Endothelial cell of umbilical vein (primary cell): ENCODE results near the gene CPED1. TPM values are rescaled to one million over a fixed set of nuclear protein-coding genes. Genes with fewer than 3 reads are reported as not detected.
A peak's percentile ranks its signal among the peaks of the same experiment; 100 is the strongest.

ENCODE experiments used
- BruUV-seq: library from RNA; stranded (reverse); fragments of 400-500 nt; replicated peaks from 2 replicates; lab custom pipeline; 2021; lab: Mats Ljungman, UMichigan
- CTCF ChIA-PET: fragments of 300-600, 350-600 bp; sonication (Branson Sonifier 250); formaldehyde crosslinking; loops from one replicate; lab custom pipeline; 2021; ENCODE audit warnings: antibody characterized with exemption, inconsistent platforms; lab: Charles Lee
- POLR2A ChIA-PET: fragments of 300-600, 350-600 bp; sonication (Branson Sonifier 250); formaldehyde crosslinking; loops from one replicate; lab custom pipeline; 2021; ENCODE audit warnings: antibody characterized with exemption, inconsistent platforms; lab: Charles Lee
- DNase-seq: peaks from one replicate; pipeline ENCODE4 v3.0.0-alpha.2; 2011; ENCODE audit warnings: low read depth, low spot score
- FAIRE-seq: peaks from 2 replicates; lab custom pipeline; 2011; peaks lifted over from hg19 to GRCh38; lab: Jason Lieb, UNC
- H2AFZ ChIP-seq: 2 replicates; pipeline ENCODE4 v1.6.0; 2012; ENCODE audit warnings: low read depth, low read length, control low read depth, inconsistent platforms
- H3K27ac ChIP-seq: 2 replicates; pipeline ENCODE4 v1.5.1; 2011; ENCODE audit warnings: low read depth, mild to moderate bottlenecking, control low read depth, low read length, moderate library complexity; ENCODE audit not compliant: insufficient read depth
- H3K27me3 ChIP-seq, 2 experiments: 2 replicates each; pipeline versions ENCODE4 v1.6.0 to v1.6.1; 2011; ENCODE audit warnings: low read length in 2 of 2, mixed read lengths in 1 of 2; ENCODE audit not compliant: control insufficient read depth in 2 of 2, insufficient read depth in 2 of 2
- H3K36me3 ChIP-seq, 2 experiments: 2 replicates in 1 of 2; 3 replicates in 1 of 2; pipeline ENCODE4 v1.5.1; 2011; ENCODE audit warnings: low read length in 2 of 2, mild to moderate bottlenecking in 1 of 2, moderate library complexity in 1 of 2; ENCODE audit not compliant: control insufficient read depth in 2 of 2, insufficient read depth in 2 of 2; ENCODE audit errors: extremely low read depth in 1 of 2
- H3K4me1 ChIP-seq: 3 replicates; pipeline ENCODE4 v1.5.1; 2011; ENCODE audit warnings: mild to moderate bottlenecking, low read length; ENCODE audit not compliant: control insufficient read depth, insufficient read depth; ENCODE audit errors: extremely low read depth
- H3K4me2 ChIP-seq: 2 replicates; pipeline ENCODE4 v1.6.1; 2011; ENCODE audit warnings: low read length, control low read depth, mixed read lengths; ENCODE audit not compliant: insufficient read depth
- H3K4me3 ChIP-seq, 3 experiments: fragments of 200-600 bp in 1 of 3; sonication (generic), shearing (Covaris generic) in 1 of 3; replicated peaks in 1 of 3; 2 replicates each; pipeline ENCODE4 v1.5.1; 2011 to 2016; ENCODE audit warnings: control low read depth in 3 of 3, low read length in 3 of 3, mild to moderate bottlenecking in 2 of 3, inconsistent platforms in 1 of 3, low read depth in 1 of 3, moderate library complexity in 1 of 3; ENCODE audit not compliant: insufficient read depth in 1 of 3
- H3K79me2 ChIP-seq: 2 replicates; pipeline ENCODE4 v1.6.0; 2012; ENCODE audit warnings: low read length, inconsistent platforms; ENCODE audit not compliant: control insufficient read depth, insufficient read depth
- H3K9ac ChIP-seq: replicated peaks from 2 replicates; pipeline ENCODE3; 2011; ENCODE audit warnings: low read length, control low read depth; ENCODE audit not compliant: insufficient read depth; ENCODE audit errors: extremely low read depth
- H3K9me1 ChIP-seq: replicated peaks from 3 replicates; pipeline ENCODE4 v1.6.0; 2011; ENCODE audit warnings: mild to moderate bottlenecking, low read length; ENCODE audit not compliant: control insufficient read depth, insufficient read depth; ENCODE audit errors: extremely low read depth
- H3K9me3 ChIP-seq: replicated peaks from 2 replicates; pipeline ENCODE4 v1.5.1; 2012; ENCODE audit warnings: low read length, inconsistent platforms; ENCODE audit not compliant: control insufficient read depth, insufficient read depth
- H4K20me1 ChIP-seq: replicated peaks from 2 replicates; pipeline ENCODE3; 2011; ENCODE audit warnings: mild to moderate bottlenecking, low read length; ENCODE audit not compliant: control insufficient read depth, insufficient read depth; ENCODE audit errors: extremely low read depth
- EZH2 ChIP-seq: IDR thresholded peaks from 2 replicates; pipeline ENCODE4 v1.6.1; 2012; ENCODE audit warnings: borderline replicate concordance, low read depth, mild to moderate bottlenecking, moderate library complexity, low read length, inconsistent platforms; ENCODE audit not compliant: severe bottlenecking
- FOS ChIP-seq: IDR thresholded peaks from 2 replicates; pipeline ENCODE4 v1.6.1; 2011; ENCODE audit warnings: mild to moderate bottlenecking, low read length, moderate library complexity, borderline replicate concordance; ENCODE audit not compliant: insufficient read depth
- GATA2 ChIP-seq: IDR thresholded peaks from 2 replicates; pipeline ENCODE4 v1.7.0; 2011; ENCODE audit warnings: low read depth, mild to moderate bottlenecking, moderate library complexity, mixed read lengths, low read length; ENCODE audit not compliant: insufficient read length, insufficient read depth
- JUN ChIP-seq: IDR thresholded peaks from 2 replicates; pipeline ENCODE4 v1.6.1; 2011; ENCODE audit warnings: borderline replicate concordance, low read depth; ENCODE audit not compliant: insufficient read length, insufficient read depth
- dilution Hi-C: fragments of 300-500 bp; cut with MboI; formaldehyde crosslinking; loops from one replicate; pipeline ENCODE4 v1.15.0; 2019; ENCODE audit warnings: low sequenced_read_pairs; ENCODE audit not compliant: extremely low pct_ligation_motif_present
- intact Hi-C: fragments of 100-400 bp; cut with micrococcal nuclease; formaldehyde crosslinking; loops from one replicate; pipeline ENCODE4 v1.10.0; 2022
- polyA plus RNA-seq, 4 experiments: library from polyadenylated mRNA; depleted of rRNA in 3 of 4; stranded (reverse) in 3 of 4; unstranded in 1 of 4; fragments of >200 nt; gene quantifications; 2 replicates each; pipeline versions ENCODE4 v1.2.1 to v1.2.3, GENCODE V29; 2011 to 2012; ENCODE audit warnings: missing spikeins in 1 of 4
- total RNA-seq: library from RNA; stranded (reverse); gene quantifications from 2 replicates; pipeline ENCODE4 v1.2.3, GENCODE V29; 2021
- TF ChIP-seq, protein P1 (sequence below), 2 donors: IDR thresholded peaks; 1 replicate in 1 of 2; 2 replicates in 1 of 2; pipeline ENCODE4 v1.5.1; 2011; ENCODE audit warnings: low read length in 2 of 2, mild to moderate bottlenecking in 2 of 2, moderate library complexity in 2 of 2, control low read depth in 1 of 2, inconsistent platforms in 1 of 2, low read depth in 1 of 2; ENCODE audit not compliant: insufficient read depth in 1 of 2; ENCODE audit errors: extremely low read depth in 1 of 2

CPED1 gene
- total and polyA plus RNA-seq, 2 donors (not counting 3 experiments of a cell fraction or from before 2014, with no cell fraction given), result 0.22 to 3.0 TPM

- Histone ChIP-seq H3K9me1 (no peaks in the 10 kb centered on the region), H3K27ac (peak overlapping the region; percentile 70), H3K27me3 (no peaks in the 10 kb centered on the region), H4K20me1 (no peaks in the 10 kb centered on the region), H3K9ac (no peak overlapping the region), H2AFZ (peak overlapping the region; percentile 31), H3K4me1 (peaks cover 24% of the 10 kb centered on the region), H3K79me2 (no peaks in the 10 kb centered on the region), H3K4me3 (no peak overlapping the region), H3K4me2 (peak overlapping the region; percentile 29), H3K36me3 (no peaks in the 10 kb centered on the region), H3K9me3 (no peaks in the 10 kb centered on the region)
- DNase-seq, result peak; percentile 67
- ChIA-PET CTCF (interaction anchor here (0.7 to 8.9 kb wide), 4 partner anchors 23 to 293 kb away, joined by 3 to 156 read pairs (median 22); partner anchors contain the start of gene CPED1), POLR2A (no interaction called here)
- TF ChIP-seq EZH2 (no peak), JUN (peak; percentile 73), GATA2 (no peak), FOS (peak; percentile 47)
- TF ChIP-seq, protein P1, sequence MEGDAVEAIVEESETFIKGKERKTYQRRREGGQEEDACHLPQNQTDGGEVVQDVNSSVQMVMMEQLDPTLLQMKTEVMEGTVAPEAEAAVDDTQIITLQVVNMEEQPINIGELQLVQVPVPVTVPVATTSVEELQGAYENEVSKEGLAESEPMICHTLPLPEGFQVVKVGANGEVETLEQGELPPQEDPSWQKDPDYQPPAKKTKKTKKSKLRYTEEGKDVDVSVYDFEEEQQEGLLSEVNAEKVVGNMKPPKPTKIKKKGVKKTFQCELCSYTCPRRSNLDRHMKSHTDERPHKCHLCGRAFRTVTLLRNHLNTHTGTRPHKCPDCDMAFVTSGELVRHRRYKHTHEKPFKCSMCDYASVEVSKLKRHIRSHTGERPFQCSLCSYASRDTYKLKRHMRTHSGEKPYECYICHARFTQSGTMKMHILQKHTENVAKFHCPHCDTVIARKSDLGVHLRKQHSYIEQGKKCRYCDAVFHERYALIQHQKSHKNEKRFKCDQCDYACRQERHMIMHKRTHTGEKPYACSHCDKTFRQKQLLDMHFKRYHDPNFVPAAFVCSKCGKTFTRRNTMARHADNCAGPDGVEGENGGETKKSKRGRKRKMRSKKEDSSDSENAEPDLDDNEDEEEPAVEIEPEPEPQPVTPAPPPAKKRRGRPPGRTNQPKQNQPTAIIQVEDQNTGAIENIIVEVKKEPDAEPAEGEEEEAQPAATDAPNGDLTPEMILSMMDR (IDR thresholded peaks at IDR 0.05; ENCODE audit: extremely low read depth in 1 of 2, insufficient read depth in 1 of 2, low read depth in 1 of 2, low read length in 2 of 2), result no peak
- dilution Hi-C loops (loop anchor here (25.0 kb wide), 1 partner anchor 98 kb away; the partner anchor contains the start of gene CPED1), intact Hi-C loops (loop anchor here (10.0 kb wide), 1 partner anchor 500 kb away; no protein-coding TSS in a partner anchor)
- FAIRE-seq, result peak; percentile 49
- no TSS peak for BruUV-seq
Measured at GRCh38 chr7:121084748-121085336, 96.3 kb downstream of the CPED1 start.
